ENCODE measurements around the gene TSPAN12. TPM values are rescaled to one million over a fixed set of nuclear protein-coding genes. Genes with fewer than 3 reads are reported as not detected.

TSPAN12 gene
- total RNA-seq, 4 donors from 2014 or later: 2.7 to 11.1 (median 6.1) TPM

GRCh38 chr7:120836556-120837115 is 21.3 kb downstream of the TSPAN12 start:
- TF ChIP-seq EP300 (IDR thresholded peaks at IDR 0.05) (no peak), CTCF (IDR thresholded peaks at IDR 0.05) (no peak), POLR2A (IDR thresholded peaks at IDR 0.05) (no peak)
- WGBS, 2 donors: 86 to 91% methylated on average over 1 of the region's 1 CpG
- no peaks in the 10 kb centered on the region for H3K9me3 ChIP-seq
- DNase-seq (ENCODE audit: low spot score in 2 of 2): no peak
- H3K27me3 ChIP-seq: no peaks in the 10 kb centered on the region
- no peak overlapping the region for H3K27ac ChIP-seq
- H3K4me1 ChIP-seq: no peaks in the 10 kb centered on the region
- no peaks in the 10 kb centered on the region for H3K36me3 ChIP-seq
- H3K4me3 ChIP-seq: no peak overlapping the region

- 94 to 95% methylated on average over 2 of the region's 2 CpGs for WGBS, 2 donors
- H3K4me1 ChIP-seq: no peaks in the 10 kb centered on the region
- H3K36me3 ChIP-seq: no peaks in the 10 kb centered on the region
- peaks cover 0 to 11% (median 4%) of the 10 kb centered on the region in 4 donors for H3K9me3 ChIP-seq
- TF ChIP-seq CTCF (IDR thresholded peaks at IDR 0.05): no peak
- TF ChIP-seq EP300 (IDR thresholded peaks at IDR 0.05): no peak
- no peak for TF ChIP-seq POLR2A (IDR thresholded peaks at IDR 0.05)
- H3K4me3 ChIP-seq: no peak overlapping the region
- DNase-seq (ENCODE audit: low spot score in 2 of 2): no peak
- no peak overlapping the region for H3K27ac ChIP-seq
- no peaks in the 10 kb centered on the region for H3K27me3 ChIP-seq
These were observed 23.2 kb downstream of the TSPAN12 start for GRCh38 chr7:120834726-120835125.

GRCh38 chr7:120833546-120833945 is 24.4 kb downstream of the TSPAN12 start:
- TF ChIP-seq POLR2A (IDR thresholded peaks at IDR 0.05) (no peak), CTCF (IDR thresholded peaks at IDR 0.05) (no peak), EP300 (IDR thresholded peaks at IDR 0.05) (no peak)
- no peaks in the 10 kb centered on the region for H3K27me3 ChIP-seq
- H3K36me3 ChIP-seq: no peaks in the 10 kb centered on the region
- no peak overlapping the region for H3K4me3 ChIP-seq
- H3K9me3 ChIP-seq: peaks cover 0 to 11% (median 4%) of the 10 kb centered on the region in 4 donors
- H3K27ac ChIP-seq: no peak overlapping the region
- WGBS, 2 donors: 68 to 72% methylated on average over 2 of the region's 2 CpGs
- H3K4me1 ChIP-seq: no peaks in the 10 kb centered on the region
- DNase-seq (ENCODE audit: low spot score in 2 of 2): no peak

- TF ChIP-seq CTCF (IDR thresholded peaks at IDR 0.05) (no peak), POLR2A (IDR thresholded peaks at IDR 0.05) (no peak)
- H3K27ac ChIP-seq: no peak overlapping the region
- H3K4me1 ChIP-seq: no peaks in the 10 kb centered on the region
- H3K36me3 ChIP-seq: no peaks in the 10 kb centered on the region
- WGBS, 2 donors: 76 to 83% methylated on average over 2 of the region's 2 CpGs
- H3K9me3 ChIP-seq: peaks cover 0 to 11% (median 4%) of the 10 kb centered on the region in 4 donors
- H3K27me3 ChIP-seq: no peaks in the 10 kb centered on the region
- no peak for DNase-seq (ENCODE audit: low spot score in 2 of 2)
- H3K4me3 ChIP-seq: no peak overlapping the region
These were observed 25.1 kb downstream of the TSPAN12 start for GRCh38 chr7:120832803-120833202.

GRCh38 chr7:120831260-120831659 is 26.7 kb downstream of the TSPAN12 start:
- no peak for DNase-seq (ENCODE audit: low spot score in 2 of 2)
- Histone ChIP-seq H3K4me1 (no peaks in the 10 kb centered on the region), H3K36me3 (no peaks in the 10 kb centered on the region), H3K27ac (no peak overlapping the region), H3K4me3 (no peak overlapping the region), H3K9me3 (peaks cover 0 to 11% (median 4%) of the 10 kb centered on the region in 4 donors), H3K27me3 (no peaks in the 10 kb centered on the region)
- WGBS, 2 donors: 78 to 90% methylated on average over 1 of the region's 1 CpG
- TF ChIP-seq EP300 (IDR thresholded peaks at IDR 0.05) (no peak), POLR2A (IDR thresholded peaks at IDR 0.05) (no peak), CTCF (IDR thresholded peaks at IDR 0.05) (no peak)
